GM21367 (cell line): Measurements from ENCODE around the gene PDE6D.

ENCODE experiments used
- ATAC-seq: cut with Tn5 transposase; IDR thresholded peaks from one replicate; pipeline ENCODE4 v1.9.1; 2021; ENCODE audit not compliant: unreplicated experiment

The PDE6D gene

GRCh38 chr2:231780909-231781797 lies at the start of gene PDE6D:
TSS of gene PDE6D (minus strand) at chr2:231781282. CDS start at chr2:231781114, 168 bp downstream.
- peak; percentile 85 for ATAC-seq

GRCh38 chr2:231821908-231822307 lies 40.8 kb upstream of the PDE6D start:
- no peak for ATAC-seq

GRCh38 chr2:231820786-231821303 lies 39.8 kb upstream of the PDE6D start:
- ATAC-seq, result no peak

- ATAC-seq, result no peak
These were observed 38.5 kb upstream of the PDE6D start for GRCh38 chr2:231819447-231820042.

GRCh38 chr2:231816327-231817026 lies 35.4 kb upstream of the PDE6D start:
- ATAC-seq, result no peak

GRCh38 chr2:231810905-231811304 lies 29.8 kb upstream of the PDE6D start:
- no peak for ATAC-seq

- ATAC-seq, result no peak
These were observed 25.9 kb upstream of the PDE6D start for GRCh38 chr2:231807020-231807419.

- no peak for ATAC-seq
These were observed 22.5 kb upstream of the PDE6D start for GRCh38 chr2:231803501-231804138.

GRCh38 chr2:231800493-231801091 lies 19.5 kb upstream of the PDE6D start:
- no peak for ATAC-seq

- ATAC-seq, result no peak
These were observed 14.6 kb upstream of the PDE6D start for GRCh38 chr2:231795525-231796327.

GRCh38 chr2:231794383-231794782 lies 13.3 kb upstream of the PDE6D start:
- no peak for ATAC-seq

- no peak for ATAC-seq
These were observed 10.0 kb upstream of the PDE6D start for GRCh38 chr2:231791107-231791506.

GRCh38 chr2:231786917-231787292 lies 5.8 kb upstream of the PDE6D start:
- no peak for ATAC-seq

GRCh38 chr2:231786177-231786916 lies 5.3 kb upstream of the PDE6D start, which contains the start of gene COPS7B:
TSS of gene COPS7B (plus strand) at chr2:231786445. CDS start at chr2:231788571, 2,126 bp downstream.
- ATAC-seq, result peak; percentile 48

- no peak for ATAC-seq
These were observed 4.7 kb upstream of the PDE6D start for GRCh38 chr2:231785822-231786176.

- no peak for ATAC-seq
These were observed 4.3 kb upstream of the PDE6D start for GRCh38 chr2:231785413-231785812.

- no peak for ATAC-seq
These were observed 980 bp upstream of the PDE6D start for GRCh38 chr2:231781798-231782726.
